ENCODE data around the gene CCDC88B. TPM values are rescaled to one million over a fixed set of nuclear protein-coding genes. Genes with fewer than 3 reads are reported as not detected.

CCDC88B gene
- total RNA-seq, 2 experiments from 2014 or later: 152 to 164 TPM

DNA sequence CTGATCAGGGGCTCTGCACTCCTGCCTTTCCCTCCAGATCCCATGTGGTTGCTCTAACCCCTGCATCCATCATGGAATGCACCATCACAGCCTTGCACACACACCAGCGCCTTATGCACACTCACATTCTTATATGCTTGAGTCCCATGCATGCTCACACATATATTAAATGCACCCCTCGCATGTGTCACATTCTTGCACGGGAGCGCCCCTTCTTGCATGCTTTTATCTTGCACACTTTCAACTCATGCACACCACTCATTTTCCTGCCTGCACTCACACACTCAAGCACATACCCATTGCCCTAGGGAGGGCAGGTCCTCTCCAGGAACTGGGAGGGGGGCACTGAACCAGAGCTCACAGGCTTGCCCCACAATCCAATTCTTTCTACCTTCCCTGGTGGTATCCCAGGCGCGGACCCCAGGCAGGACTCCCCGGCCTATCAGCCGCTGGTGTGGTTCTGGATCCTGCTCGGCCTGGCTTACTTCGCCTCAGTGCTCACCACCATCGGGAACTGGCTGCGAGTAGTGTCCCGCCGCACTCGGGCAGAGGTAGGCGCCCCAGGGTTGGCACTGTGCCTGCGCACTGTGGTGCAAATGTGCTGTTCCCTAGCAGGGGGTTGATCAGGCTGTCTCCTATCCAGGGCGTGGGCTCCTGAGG is 42.2 kb upstream of the CCDC88B start:
- H3K27ac Mint-ChIP-seq: no peak overlapping the region
- peaks cover 15% of the 10 kb centered on the region for H3K4me1 Mint-ChIP-seq
- ATAC-seq (no peak), DNase-seq (no peak)
- no peaks in the 10 kb centered on the region for H3K36me3 Mint-ChIP-seq
- H3K9me3 Mint-ChIP-seq (ENCODE audit: low read depth): no peaks in the 10 kb centered on the region
- peaks cover 82% of the 10 kb centered on the region for H3K27me3 Mint-ChIP-seq
- CTCF ChIA-PET: interaction anchor here (0.9 to 1.4 kb wide), 3 partner anchors 34 to 107 kb away, joined by 3 to 4 read pairs (median 4); partner anchors contain the start of gene PLCB3
- H3K4me3 Mint-ChIP-seq: no peak overlapping the region

- DNase-seq (no peak), ATAC-seq (no peak)
- H3K4me1 Mint-ChIP-seq: peaks cover 23% of the 10 kb centered on the region
- H3K4me3 Mint-ChIP-seq: no peak overlapping the region
- CTCF ChIA-PET: interaction anchor here (0.6 to 1.2 kb wide), 4 partner anchors 31 to 125 kb away, joined by 3 to 4 read pairs (median 3); no protein-coding TSS in a partner anchor
- no peaks in the 10 kb centered on the region for H3K9me3 Mint-ChIP-seq (ENCODE audit: low read depth)
- no peak overlapping the region for H3K27ac Mint-ChIP-seq
- no peaks in the 10 kb centered on the region for H3K36me3 Mint-ChIP-seq
- peaks cover 68% of the 10 kb centered on the region for H3K27me3 Mint-ChIP-seq
Observed at GRCh38 chr11:64298966-64299846, 40.8 kb upstream of the CCDC88B start.

GRCh38 chr11:64299847-64300648 is 40.0 kb upstream of the CCDC88B start, which contains the start of gene CATSPERZ:
CATSPERZ (plus strand) TSS chr11:64300358; CDS start chr11:64300411, 53 bp downstream.
- ATAC-seq: no peak

GRCh38 chr11:64303109-64304031 is 36.6 kb upstream of the CCDC88B start:
- Mint-ChIP-seq H3K9me3 (ENCODE audit: low read depth) (no peaks in the 10 kb centered on the region), H3K4me1 (peaks cover 41% of the 10 kb centered on the region), H3K36me3 (peaks cover 5% of the 10 kb centered on the region), H3K27me3 (peaks cover 29% of the 10 kb centered on the region), H3K27ac (peak overlapping the region; percentile 98), H3K4me3 (peak overlapping the region; percentile 86)
- DNase-seq (peak; percentile 45), ATAC-seq (no peak)
- CTCF ChIA-PET: interaction anchor here (0.7 to 7.2 kb wide), 23 partner anchors 14 to 1627 kb away, joined by 3 to 188 read pairs (median 6); partner anchors contain the start of genes BAD, CCDC88B, FERMT3 and FKBP2

More at GRCh38 chr11:64299847-64300648, 40.0 kb upstream of the CCDC88B start, which contains the start of gene CATSPERZ:
- Mint-ChIP-seq H3K27me3 (peaks cover 63% of the 10 kb centered on the region), H3K9me3 (ENCODE audit: low read depth) (no peaks in the 10 kb centered on the region), H3K4me1 (peaks cover 25% of the 10 kb centered on the region), H3K27ac (no peak within 1 kb of the TSS), H3K36me3 (no peaks in the 10 kb centered on the region), H3K4me3 (peak within 1 kb of the TSS; percentile 47)
- CTCF ChIA-PET: interaction anchor here (0.8 to 7.2 kb wide), 20 partner anchors 13 to 300 kb away, joined by 3 to 188 read pairs (median 8); partner anchors contain the start of genes BAD, CCDC88B, FERMT3 and FKBP2
- no peak for DNase-seq

DNA sequence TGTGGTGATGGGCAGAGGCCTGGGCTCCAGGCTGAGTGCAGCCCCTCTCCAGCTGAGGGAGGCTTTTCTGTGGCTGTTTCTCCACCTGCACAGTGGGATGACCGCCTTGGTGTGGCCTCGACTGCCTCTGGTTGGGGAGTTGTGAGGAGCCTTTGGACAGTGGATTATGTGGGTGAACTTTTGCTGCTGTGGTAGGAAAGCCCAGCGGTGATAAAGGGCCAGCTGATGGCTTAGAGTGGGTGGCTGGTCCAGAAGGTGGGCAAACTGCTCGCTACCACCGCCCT is 36.0 kb upstream of the CCDC88B start:
- Mint-ChIP-seq H3K27me3 (peaks cover 23% of the 10 kb centered on the region), H3K9me3 (ENCODE audit: low read depth) (no peaks in the 10 kb centered on the region), H3K4me1 (peaks cover 41% of the 10 kb centered on the region), H3K4me3 (peak overlapping the region; percentile 86), H3K36me3 (peaks cover 5% of the 10 kb centered on the region), H3K27ac (peak overlapping the region; percentile 98)
- CTCF ChIA-PET: interaction anchor here (1.0 to 7.2 kb wide), 22 partner anchors 10 to 303 kb away, joined by 3 to 188 read pairs (median 6); partner anchors contain the start of genes BAD, CCDC88B, FERMT3 and FKBP2
- ATAC-seq: no peak
- DNase-seq: no peak

DNA sequence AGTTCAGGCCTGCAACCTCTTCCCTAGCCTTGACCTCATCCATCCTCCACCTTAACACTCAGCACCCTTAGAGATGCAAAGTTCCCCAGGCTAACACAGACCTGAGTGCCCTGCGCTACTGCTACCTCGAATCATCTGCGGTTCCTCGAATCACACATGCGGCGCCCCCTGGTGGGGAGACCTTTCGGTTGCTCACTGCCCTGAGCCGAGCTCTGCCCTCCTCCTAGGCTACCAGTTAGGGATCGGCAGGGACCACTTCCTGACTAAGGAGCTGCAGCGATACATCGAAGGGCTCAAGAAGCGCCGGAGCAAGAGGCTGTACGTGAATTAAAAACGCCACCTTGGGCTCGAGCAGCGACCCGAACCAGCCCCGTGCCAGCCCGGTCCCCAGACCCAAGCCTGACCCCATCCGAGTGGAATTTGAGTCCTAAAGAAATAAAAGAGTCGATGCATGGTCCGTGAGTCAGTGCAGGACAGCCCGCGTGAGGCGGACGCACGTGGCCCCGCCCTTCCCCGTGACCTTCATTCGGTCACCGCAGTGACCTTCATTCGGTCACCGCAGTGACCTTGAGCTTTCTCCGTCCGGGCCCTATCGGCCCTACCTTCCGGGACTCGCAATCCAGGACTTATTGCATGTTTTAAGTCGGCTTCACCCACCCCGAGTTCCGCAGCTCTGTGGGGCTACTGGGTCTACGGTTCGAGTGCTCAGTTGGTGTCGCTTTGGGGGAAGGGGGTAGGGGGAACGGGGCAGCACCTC is 35.5 kb upstream of the CCDC88B start:
- H3K27me3 Mint-ChIP-seq: peaks cover 21% of the 10 kb centered on the region
- CTCF ChIA-PET: interaction anchor here (0.6 to 7.2 kb wide), 29 partner anchors 10 to 466 kb away, joined by 3 to 188 read pairs (median 4); partner anchors contain the start of genes BAD, CCDC88B, FERMT3 and FKBP2
- peak overlapping the region; percentile 98 for H3K27ac Mint-ChIP-seq
- H3K4me3 Mint-ChIP-seq: peak overlapping the region; percentile 86
- peaks cover 43% of the 10 kb centered on the region for H3K4me1 Mint-ChIP-seq
- peak; percentile 40 for ATAC-seq
- H3K36me3 Mint-ChIP-seq: peaks cover 7% of the 10 kb centered on the region
- no peaks in the 10 kb centered on the region for H3K9me3 Mint-ChIP-seq (ENCODE audit: low read depth)
- peak; percentile 97 for DNase-seq

DNA sequence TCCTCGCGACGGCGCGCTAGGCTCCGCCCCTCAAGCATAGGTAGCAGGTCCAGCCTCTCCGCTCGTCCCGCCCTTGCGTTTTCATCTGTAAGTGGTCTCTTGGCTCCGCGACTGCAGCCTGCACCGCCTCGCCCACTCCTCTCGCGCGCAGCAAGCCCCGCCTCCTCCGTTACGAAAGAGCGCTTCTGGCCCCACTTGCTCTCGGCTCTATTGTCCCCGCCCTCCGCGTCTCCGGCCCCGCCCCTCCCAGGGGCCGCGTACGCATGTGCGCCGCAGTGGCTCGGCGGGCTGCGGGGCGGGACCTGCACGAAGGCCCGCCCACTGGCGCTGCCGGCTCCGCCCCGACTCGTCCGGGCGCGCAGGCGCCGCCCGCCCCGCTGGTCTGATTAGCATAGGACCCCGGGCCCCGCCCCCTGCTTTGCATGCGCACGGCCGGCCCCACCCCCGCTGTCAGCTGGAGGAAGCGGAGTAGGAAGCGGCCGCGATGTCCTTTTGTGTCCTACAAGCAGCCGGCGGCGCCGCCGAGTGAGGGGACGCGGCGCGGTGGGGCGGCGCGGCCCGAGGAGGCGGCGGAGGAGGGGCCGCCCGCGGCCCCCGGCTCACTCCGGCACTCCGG is 34.8 kb upstream of the CCDC88B start, which contains the start of gene ESRRA:
Gene ESRRA (plus strand): TSS at position 450 of the 616 bp plus-strand sequence. CDS start 1,656 bp downstream, outside the sequence.
- ATAC-seq (peak; percentile 77), DNase-seq (peak; percentile 100)
- no peaks in the 10 kb centered on the region for H3K9me3 Mint-ChIP-seq (ENCODE audit: low read depth)
- peaks cover 14% of the 10 kb centered on the region for H3K27me3 Mint-ChIP-seq
- peaks cover 44% of the 10 kb centered on the region for H3K4me1 Mint-ChIP-seq
- CTCF ChIA-PET: interaction anchor here (0.7 to 7.2 kb wide), 22 partner anchors 9 to 467 kb away, joined by 3 to 188 read pairs (median 5); partner anchors contain the start of genes BAD, FERMT3, FKBP2 and GPR137
- peaks cover 7% of the 10 kb centered on the region for H3K36me3 Mint-ChIP-seq
- peak within 1 kb of the TSS; percentile 95 for H3K4me3 Mint-ChIP-seq
- peak within 1 kb of the TSS; percentile 98 for H3K27ac Mint-ChIP-seq

GRCh38 chr11:64305691-64306562 is 34.1 kb upstream of the CCDC88B start:
- CTCF ChIA-PET: interaction anchor here (2.5 to 7.2 kb wide), 7 partner anchors 11 to 101 kb away, joined by 9 to 188 read pairs (median 104); partner anchors contain the start of genes BAD, CCDC88B, FERMT3 and FKBP2
- H3K27me3 Mint-ChIP-seq: peaks cover 7% of the 10 kb centered on the region
- H3K27ac Mint-ChIP-seq: peak overlapping the region; percentile 81
- ATAC-seq (peak; percentile 25), DNase-seq (peak; percentile 88)
- H3K9me3 Mint-ChIP-seq (ENCODE audit: low read depth): no peaks in the 10 kb centered on the region
- peak overlapping the region; percentile 95 for H3K4me3 Mint-ChIP-seq
- H3K4me1 Mint-ChIP-seq: peaks cover 40% of the 10 kb centered on the region
- peaks cover 10% of the 10 kb centered on the region for H3K36me3 Mint-ChIP-seq

GRCh38 chr11:64306563-64306875 is 33.5 kb upstream of the CCDC88B start:
- peak overlapping the region; percentile 81 for H3K27ac Mint-ChIP-seq
- CTCF ChIA-PET: interaction anchor here (2.5 to 7.2 kb wide), 5 partner anchors 11 to 102 kb away, joined by 9 to 169 read pairs (median 77); partner anchors contain the start of genes CCDC88B, FERMT3, FKBP2 and PLCB3
- no peaks in the 10 kb centered on the region for H3K9me3 Mint-ChIP-seq (ENCODE audit: low read depth)
- H3K4me1 Mint-ChIP-seq: peaks cover 41% of the 10 kb centered on the region
- peaks cover 5% of the 10 kb centered on the region for H3K27me3 Mint-ChIP-seq
- DNase-seq: no peak
- peaks cover 12% of the 10 kb centered on the region for H3K36me3 Mint-ChIP-seq
- no peak for ATAC-seq
- H3K4me3 Mint-ChIP-seq: peak overlapping the region; percentile 95
